WTC11 (cell line): ENCODE measurements around the gene KCNG4. TPM values are rescaled to one million over a fixed set of nuclear protein-coding genes. Genes with fewer than 3 reads are reported as not detected.

Experiments used
- ATAC-seq: fragments of 200-7000 bp; cut with Tn5 transposase; 2 replicates; pipeline ENCODE4 v1.10.0; 2021; ENCODE audit warnings: mild to moderate bottlenecking, moderate library complexity
- CTCF ChIA-PET: fragments of 300-600 bp; sonication (Branson Sonifier 250); formaldehyde crosslinking; loops from one replicate; lab custom pipeline; 2021; ENCODE audit warnings: antibody characterized with exemption; lab: Charles Lee
- POLR2A ChIA-PET: fragments of 350-600 bp; sonication (Branson Sonifier 250); formaldehyde crosslinking; loops from one replicate; lab custom pipeline; 2021; ENCODE audit warnings: antibody characterized with exemption; lab: Charles Lee
- DNase-seq: peaks from one replicate; pipeline ENCODE4 v3.0.0; 2021; ENCODE audit warnings: low spot score
- H3K27ac Mint-ChIP-seq: 2 replicates; pipeline ENCODE4 v1.8.0; 2021; ENCODE audit warnings: mixed read lengths
- H3K27me3 Mint-ChIP-seq: 2 replicates; pipeline ENCODE4 v1.8.0; 2021; ENCODE audit warnings: low read depth, mild to moderate bottlenecking, moderate library complexity, mixed read lengths
- H3K36me3 Mint-ChIP-seq: 2 replicates; pipeline ENCODE4 v1.8.0; 2021; ENCODE audit warnings: mixed read lengths
- H3K4me1 Mint-ChIP-seq: 2 replicates; pipeline ENCODE4 v1.8.0; 2022; ENCODE audit warnings: mixed read lengths
- H3K4me3 Mint-ChIP-seq: 2 replicates; pipeline ENCODE4 v1.8.0; 2021; ENCODE audit warnings: mild to moderate bottlenecking, moderate library complexity, mixed read lengths
- H3K9me3 Mint-ChIP-seq: 2 replicates; pipeline ENCODE4 v1.8.0; 2021; ENCODE audit warnings: mixed read lengths
- ATF6 ChIP-seq: sonication (generic); formaldehyde crosslinking; IDR thresholded peaks from 2 replicates; pipeline ENCODE4 v1.8.1; 2023; ENCODE audit warnings: mild to moderate bottlenecking, missing genetic modification reagents
- ERG ChIP-seq: fragments of 250-450 bp; sonication (Bioruptor Pico); IDR thresholded peaks from 2 replicates; pipeline ENCODE4 v1.8.0; 2021; ENCODE audit warnings: mild to moderate bottlenecking
- ETV6 ChIP-seq: sonication (generic); formaldehyde crosslinking; IDR thresholded peaks from 2 replicates; pipeline ENCODE4 v1.8.1; 2022; ENCODE audit warnings: mild to moderate bottlenecking, missing genetic modification reagents
- FOXP1 ChIP-seq: sonication (generic); formaldehyde crosslinking; IDR thresholded peaks from 2 replicates; pipeline ENCODE4 v1.8.0; 2022; ENCODE audit warnings: missing genetic modification reagents, mild to moderate bottlenecking, moderate library complexity, borderline replicate concordance
- NFATC4 ChIP-seq: fragments of 250-450 bp; sonication (Bioruptor Pico); IDR thresholded peaks from 2 replicates; pipeline ENCODE4 v1.9.0; 2021; ENCODE audit warnings: mild to moderate bottlenecking
- NFYB ChIP-seq: sonication (generic); formaldehyde crosslinking; conservative IDR thresholded peaks from 2 replicates; pipeline ENCODE4 v1.8.0; 2022; ENCODE audit warnings: low read depth, missing genetic modification reagents
- NR2C2 ChIP-seq: sonication (generic); formaldehyde crosslinking; IDR thresholded peaks from 2 replicates; pipeline ENCODE4 v1.8.0; 2022; ENCODE audit warnings: mild to moderate bottlenecking, missing genetic modification reagents
- OVOL2 ChIP-seq: fragments of 250-450 bp; sonication (Bioruptor Pico); IDR thresholded peaks from 2 replicates; pipeline ENCODE4 v1.9.0; 2021; ENCODE audit warnings: mild to moderate bottlenecking, borderline replicate concordance
- PRRX2 ChIP-seq: fragments of 250-450 bp; sonication (Bioruptor Pico); IDR thresholded peaks from 2 replicates; pipeline ENCODE4 v1.8.0; 2021; ENCODE audit warnings: mild to moderate bottlenecking
- RELA ChIP-seq: sonication (generic); formaldehyde crosslinking; IDR thresholded peaks from 2 replicates; pipeline ENCODE4 v1.8.1; 2022; ENCODE audit warnings: missing genetic modification reagents, mild to moderate bottlenecking, borderline replicate concordance
- SMAD4 ChIP-seq: sonication (generic); formaldehyde crosslinking; IDR thresholded peaks from 2 replicates; pipeline ENCODE4 v1.8.0; 2022; ENCODE audit warnings: mild to moderate bottlenecking, missing genetic modification reagents
- TCF7 ChIP-seq: sonication (generic); formaldehyde crosslinking; IDR thresholded peaks from 2 replicates; pipeline ENCODE4 v1.8.0; 2022; ENCODE audit warnings: mild to moderate bottlenecking, low read depth, missing genetic modification reagents, moderate library complexity
- USF1 ChIP-seq: sonication (generic); formaldehyde crosslinking; IDR thresholded peaks from 2 replicates; pipeline ENCODE4 v1.8.0; 2022; ENCODE audit warnings: mild to moderate bottlenecking, missing genetic modification reagents
- USF2 ChIP-seq: sonication (generic); formaldehyde crosslinking; IDR thresholded peaks from 2 replicates; pipeline ENCODE4 v1.8.1; 2023; ENCODE audit warnings: mild to moderate bottlenecking, missing genetic modification reagents, moderate library complexity
- ZBTB21 ChIP-seq: sonication (generic); formaldehyde crosslinking; IDR thresholded peaks from 2 replicates; pipeline ENCODE4 v1.8.1; 2023; ENCODE audit warnings: mild to moderate bottlenecking, missing genetic modification reagents, borderline replicate concordance
- ZNF121 ChIP-seq: sonication (generic); formaldehyde crosslinking; IDR thresholded peaks from 2 replicates; pipeline ENCODE4 v1.8.0; 2023; ENCODE audit warnings: missing genetic modification reagents
- ZNF219 ChIP-seq: sonication (generic); formaldehyde crosslinking; IDR thresholded peaks from 2 replicates; pipeline ENCODE4 v1.8.0; 2023; ENCODE audit warnings: missing genetic modification reagents, mild to moderate bottlenecking, borderline replicate concordance
- ZNF281 ChIP-seq: sonication (generic); formaldehyde crosslinking; IDR thresholded peaks from 2 replicates; pipeline ENCODE4 v1.8.0; 2023; ENCODE audit warnings: mild to moderate bottlenecking, missing genetic modification reagents
- ZNF416 ChIP-seq: fragments of 250-450 bp; sonication (Bioruptor Pico); IDR thresholded peaks from 2 replicates; pipeline ENCODE4 v1.9.0; 2021; ENCODE audit warnings: mild to moderate bottlenecking, inconsistent platforms
- ZNF512 ChIP-seq: sonication (generic); formaldehyde crosslinking; IDR thresholded peaks from 2 replicates; pipeline ENCODE4 v1.8.1; 2022; ENCODE audit warnings: missing genetic modification reagents, borderline replicate concordance
- total RNA-seq: library from RNA; stranded (reverse); gene quantifications from 3 replicates; pipeline ENCODE4 v1.2.3, GENCODE V29; 2021
- TF ChIP-seq, protein P1 (sequence below): sonication (generic); formaldehyde crosslinking; IDR thresholded peaks from 2 replicates; pipeline ENCODE4 v1.8.1; 2022; ENCODE audit warnings: mild to moderate bottlenecking, moderate library complexity, missing genetic modification reagents
- TF ChIP-seq, protein P2 (sequence below): sonication (generic); formaldehyde crosslinking; IDR thresholded peaks from 2 replicates; pipeline ENCODE4 v1.8.1; 2022; ENCODE audit warnings: low read depth, missing genetic modification reagents, borderline replicate concordance
- TF ChIP-seq, protein P3 (sequence below): sonication (generic); formaldehyde crosslinking; IDR thresholded peaks from 2 replicates; pipeline ENCODE4 v1.8.0; 2022; ENCODE audit warnings: mild to moderate bottlenecking, missing genetic modification reagents

Gene KCNG4
- total RNA-seq, 1 experiment from 2014 or later = not detected

DNA sequence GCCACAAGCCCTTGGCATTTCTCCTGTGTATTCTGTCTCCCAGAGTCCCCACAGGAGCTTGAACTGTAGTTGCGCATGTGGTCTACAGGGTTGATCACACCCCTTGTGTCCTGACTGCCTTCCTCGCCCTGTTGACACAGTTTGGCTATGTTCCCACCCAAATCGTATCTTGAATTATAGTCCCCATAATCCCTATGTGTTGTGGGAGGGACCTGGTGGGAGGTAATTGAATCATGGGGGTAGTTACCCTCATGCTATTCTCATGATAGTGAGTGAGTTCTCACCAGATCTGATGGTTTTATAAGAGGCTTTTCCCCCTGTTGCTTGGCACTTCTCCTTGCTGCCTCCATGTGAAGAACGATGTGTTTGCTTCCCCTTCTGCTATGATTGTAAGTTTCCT is 27.7 kb downstream of the KCNG4 start:
- H3K9me3 Mint-ChIP-seq = peaks cover 3% of the 10 kb centered on the region; the same call in 1 of the 2 replicates
- TF ChIP-seq ZNF512 (CRISPR knock-in tag) (no peak), ZBTB21 (CRISPR knock-in tag) (no peak), ZNF416 (CRISPR knock-in tag) (no peak), ERG (CRISPR knock-in tag) (no peak), USF1 (CRISPR knock-in tag) (no peak), NR2C2 (no peak), OVOL2 (CRISPR knock-in tag) (no peak), TCF7 (CRISPR knock-in tag) (no peak), ZNF219 (no peak)
- TF ChIP-seq, protein P1, sequence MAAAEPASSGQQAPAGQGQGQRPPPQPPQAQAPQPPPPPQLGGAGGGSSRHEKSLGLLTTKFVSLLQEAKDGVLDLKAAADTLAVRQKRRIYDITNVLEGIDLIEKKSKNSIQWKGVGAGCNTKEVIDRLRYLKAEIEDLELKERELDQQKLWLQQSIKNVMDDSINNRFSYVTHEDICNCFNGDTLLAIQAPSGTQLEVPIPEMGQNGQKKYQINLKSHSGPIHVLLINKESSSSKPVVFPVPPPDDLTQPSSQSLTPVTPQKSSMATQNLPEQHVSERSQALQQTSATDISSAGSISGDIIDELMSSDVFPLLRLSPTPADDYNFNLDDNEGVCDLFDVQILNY = no peak
- TF ChIP-seq, protein P2, sequence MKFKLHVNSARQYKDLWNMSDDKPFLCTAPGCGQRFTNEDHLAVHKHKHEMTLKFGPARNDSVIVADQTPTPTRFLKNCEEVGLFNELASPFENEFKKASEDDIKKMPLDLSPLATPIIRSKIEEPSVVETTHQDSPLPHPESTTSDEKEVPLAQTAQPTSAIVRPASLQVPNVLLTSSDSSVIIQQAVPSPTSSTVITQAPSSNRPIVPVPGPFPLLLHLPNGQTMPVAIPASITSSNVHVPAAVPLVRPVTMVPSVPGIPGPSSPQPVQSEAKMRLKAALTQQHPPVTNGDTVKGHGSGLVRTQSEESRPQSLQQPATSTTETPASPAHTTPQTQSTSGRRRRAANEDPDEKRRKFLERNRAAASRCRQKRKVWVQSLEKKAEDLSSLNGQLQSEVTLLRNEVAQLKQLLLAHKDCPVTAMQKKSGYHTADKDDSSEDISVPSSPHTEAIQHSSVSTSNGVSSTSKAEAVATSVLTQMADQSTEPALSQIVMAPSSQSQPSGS (CRISPR knock-in tag) = no peak
- TF ChIP-seq, all 79 proteins: peak for 0
- ATAC-seq (no peak), DNase-seq (no peak)
- Mint-ChIP-seq H3K27ac (no peak overlapping the region), H3K4me3 (no peak overlapping the region), H3K36me3 (no peaks in the 10 kb centered on the region), H3K4me1 (peaks cover 4% of the 10 kb centered on the region), H3K27me3 (no peaks in the 10 kb centered on the region)
- ChIA-PET POLR2A (no interaction called here), CTCF (interaction anchor here (0.6 to 1.2 kb wide), 2 partner anchors 24 to 25 kb away, joined by 3 to 5 read pairs; partner anchors contain the start of gene TAF1C)

- ChIA-PET CTCF (no interaction called here), POLR2A (no interaction called here)
- Mint-ChIP-seq H3K4me1 (peaks cover 4% of the 10 kb centered on the region), H3K27ac (no peak overlapping the region), H3K9me3 (peaks cover 3% of the 10 kb centered on the region; the same call in 1 of the 2 replicates), H3K27me3 (no peaks in the 10 kb centered on the region), H3K36me3 (no peaks in the 10 kb centered on the region), H3K4me3 (no peak overlapping the region)
- DNase-seq (no peak), ATAC-seq (no peak)
- TF ChIP-seq, protein P3, sequence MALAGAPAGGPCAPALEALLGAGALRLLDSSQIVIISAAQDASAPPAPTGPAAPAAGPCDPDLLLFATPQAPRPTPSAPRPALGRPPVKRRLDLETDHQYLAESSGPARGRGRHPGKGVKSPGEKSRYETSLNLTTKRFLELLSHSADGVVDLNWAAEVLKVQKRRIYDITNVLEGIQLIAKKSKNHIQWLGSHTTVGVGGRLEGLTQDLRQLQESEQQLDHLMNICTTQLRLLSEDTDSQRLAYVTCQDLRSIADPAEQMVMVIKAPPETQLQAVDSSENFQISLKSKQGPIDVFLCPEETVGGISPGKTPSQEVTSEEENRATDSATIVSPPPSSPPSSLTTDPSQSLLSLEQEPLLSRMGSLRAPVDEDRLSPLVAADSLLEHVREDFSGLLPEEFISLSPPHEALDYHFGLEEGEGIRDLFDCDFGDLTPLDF (CRISPR knock-in tag) = no peak
- no peak for TF ChIP-seq ZNF121 (CRISPR knock-in tag)
- TF ChIP-seq NFATC4 (CRISPR knock-in tag) = no peak
- no peak for TF ChIP-seq FOXP1 (CRISPR knock-in tag)
- TF ChIP-seq RELA (CRISPR knock-in tag) = no peak
- no peak for TF ChIP-seq ATF6
- TF ChIP-seq NFYB (CRISPR knock-in tag) = no peak
- no peak for TF ChIP-seq ZNF281 (CRISPR knock-in tag)
- TF ChIP-seq USF2 (CRISPR knock-in tag) = no peak
- TF ChIP-seq SMAD4 (CRISPR knock-in tag) = no peak
- TF ChIP-seq ETV6 (CRISPR knock-in tag) = no peak
- TF ChIP-seq PRRX2 (CRISPR knock-in tag) = no peak
These were observed 29.8 kb downstream of the KCNG4 start for GRCh38 chr16:84209989-84210388.
